Ishikawa (cell line): Measurements from ENCODE around the gene APOA1.

ENCODE experiments used
- CEBPB ChIP-seq: IDR thresholded peaks from 2 replicates; pipeline ENCODE4 v1.6.1; 2012
- EP300 ChIP-seq: IDR thresholded peaks from 2 replicates; pipeline ENCODE4 v1.6.1; 2012; ENCODE audit warnings: borderline replicate concordance
- RAD21 ChIP-seq: IDR thresholded peaks from 2 replicates; pipeline ENCODE4 v1.6.1; 2012; ENCODE audit warnings: low read depth
- TCF12 ChIP-seq: IDR thresholded peaks from 2 replicates; pipeline ENCODE4 v1.6.1; 2012; ENCODE audit warnings: low read depth
- YY1 ChIP-seq: IDR thresholded peaks from 2 replicates; pipeline ENCODE4 v1.6.1; 2012; ENCODE audit warnings: low read depth
- TF ChIP-seq, protein P1 (sequence below): IDR thresholded peaks from 2 replicates; pipeline ENCODE4 v1.6.1; 2012; ENCODE audit warnings: low read depth, mild to moderate bottlenecking

DNA sequence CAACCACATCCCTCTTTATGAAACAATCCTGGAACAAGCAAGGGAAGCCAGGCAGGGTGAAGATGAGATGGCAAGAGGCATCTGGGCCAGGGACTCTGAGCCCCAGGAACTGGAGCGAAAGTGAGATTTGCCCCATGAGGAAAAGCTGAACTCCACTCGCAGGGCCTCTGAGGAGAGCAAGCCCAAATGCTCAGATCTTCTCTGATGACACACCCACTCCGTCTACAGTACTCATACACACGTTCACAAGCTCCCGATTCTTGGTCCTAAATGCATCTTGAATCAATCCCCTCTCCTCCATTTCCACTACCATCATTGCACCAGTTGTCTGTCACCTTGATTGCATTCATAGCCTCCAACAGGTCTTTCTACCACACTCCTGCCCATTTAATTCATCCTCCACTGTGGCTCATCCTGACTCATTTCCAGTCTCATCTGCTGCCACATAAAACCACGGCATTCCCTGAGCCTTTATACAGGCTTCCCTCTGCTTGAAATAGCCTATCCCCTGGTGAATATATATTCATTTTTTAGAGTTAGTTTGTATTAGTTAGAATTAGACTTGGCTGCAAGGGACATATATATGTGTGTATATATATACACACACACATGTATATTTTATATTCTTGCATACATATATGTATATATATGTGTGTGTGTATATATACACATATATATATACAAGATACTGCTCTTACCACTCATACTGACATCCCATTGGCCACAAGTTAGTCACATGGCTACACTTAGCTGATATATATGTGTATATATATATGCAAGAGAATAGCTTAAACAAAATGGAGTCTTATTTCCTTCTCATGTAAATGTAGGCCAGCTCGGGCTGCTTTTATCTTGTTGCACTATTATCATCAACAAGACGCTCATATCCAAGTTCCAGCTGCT, 44.3 kb downstream of the APOA1 start:
- TF ChIP-seq CEBPB (no peak), EP300 (no peak), YY1 (no peak), TCF12 (no peak), RAD21 (no peak)
- TF ChIP-seq, protein P1, sequence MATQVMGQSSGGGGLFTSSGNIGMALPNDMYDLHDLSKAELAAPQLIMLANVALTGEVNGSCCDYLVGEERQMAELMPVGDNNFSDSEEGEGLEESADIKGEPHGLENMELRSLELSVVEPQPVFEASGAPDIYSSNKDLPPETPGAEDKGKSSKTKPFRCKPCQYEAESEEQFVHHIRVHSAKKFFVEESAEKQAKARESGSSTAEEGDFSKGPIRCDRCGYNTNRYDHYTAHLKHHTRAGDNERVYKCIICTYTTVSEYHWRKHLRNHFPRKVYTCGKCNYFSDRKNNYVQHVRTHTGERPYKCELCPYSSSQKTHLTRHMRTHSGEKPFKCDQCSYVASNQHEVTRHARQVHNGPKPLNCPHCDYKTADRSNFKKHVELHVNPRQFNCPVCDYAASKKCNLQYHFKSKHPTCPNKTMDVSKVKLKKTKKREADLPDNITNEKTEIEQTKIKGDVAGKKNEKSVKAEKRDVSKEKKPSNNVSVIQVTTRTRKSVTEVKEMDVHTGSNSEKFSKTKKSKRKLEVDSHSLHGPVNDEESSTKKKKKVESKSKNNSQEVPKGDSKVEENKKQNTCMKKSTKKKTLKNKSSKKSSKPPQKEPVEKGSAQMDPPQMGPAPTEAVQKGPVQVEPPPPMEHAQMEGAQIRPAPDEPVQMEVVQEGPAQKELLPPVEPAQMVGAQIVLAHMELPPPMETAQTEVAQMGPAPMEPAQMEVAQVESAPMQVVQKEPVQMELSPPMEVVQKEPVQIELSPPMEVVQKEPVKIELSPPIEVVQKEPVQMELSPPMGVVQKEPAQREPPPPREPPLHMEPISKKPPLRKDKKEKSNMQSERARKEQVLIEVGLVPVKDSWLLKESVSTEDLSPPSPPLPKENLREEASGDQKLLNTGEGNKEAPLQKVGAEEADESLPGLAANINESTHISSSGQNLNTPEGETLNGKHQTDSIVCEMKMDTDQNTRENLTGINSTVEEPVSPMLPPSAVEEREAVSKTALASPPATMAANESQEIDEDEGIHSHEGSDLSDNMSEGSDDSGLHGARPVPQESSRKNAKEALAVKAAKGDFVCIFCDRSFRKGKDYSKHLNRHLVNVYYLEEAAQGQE: no peak
